ENCODE results near the gene PRRC2B.

- TF ChIP-seq CTCF (IDR thresholded peaks at IDR 0.05): no peak
- TF ChIP-seq EP300 (IDR thresholded peaks at IDR 0.05; ENCODE audit: low read depth): no peak
- no peak for TF ChIP-seq POLR2A (IDR thresholded peaks at IDR 0.05)
Observed at GRCh38 chr9:131543141-131543540, 149.3 kb downstream of the PRRC2B start.

Measured in transverse colon (tissue), 3 donors.